Activated T-helper 17 cell treated with anti-CD3 and anti-CD28 coated beads, Interleukin-2, amount 50 U/mL, for 72 hours (primary cell): Measurements from ENCODE around the gene CCL2. TPM values are rescaled to one million over a fixed set of nuclear protein-coding genes. Genes with fewer than 3 reads are reported as not detected.
"Not testable (repeated sequence)": the region's sequence is repeated elsewhere in the genome, so short reads cannot be mapped to it uniquely, and the experiment has no call there.

Experiments
- ATAC-seq: fragments of 150-1000 bp; cut with Tn5 transposase; replicated peaks from 2 replicates; pipeline ENCODE4 v1.10.0; 2021; ENCODE audit warnings: mild to moderate bottlenecking, moderate library complexity
- H3K27ac Mint-ChIP-seq: one replicate; pipeline ENCODE4 v1.8.0; 2022; ENCODE audit warnings: mixed read lengths
- H3K27me3 Mint-ChIP-seq: one replicate; pipeline ENCODE4 v1.8.0; 2022; ENCODE audit warnings: mixed read lengths
- H3K36me3 Mint-ChIP-seq: one replicate; pipeline ENCODE4 v1.8.0; 2022; ENCODE audit warnings: low read depth, mild to moderate bottlenecking, mixed read lengths
- H3K4me1 Mint-ChIP-seq: one replicate; pipeline ENCODE4 v1.8.0; 2022; ENCODE audit warnings: mixed read lengths
- H3K4me3 Mint-ChIP-seq: one replicate; pipeline ENCODE4 v1.8.0; 2022; ENCODE audit warnings: mild to moderate bottlenecking, mixed read lengths
- H3K9me3 Mint-ChIP-seq: one replicate; pipeline ENCODE4 v1.8.0; 2022; ENCODE audit warnings: mixed read lengths
- total RNA-seq, 2 donors: library from RNA; stranded (reverse); gene quantifications; one replicate each; pipeline ENCODE4 v1.2.3, GENCODE V29; 2022

CCL2 gene
- total RNA-seq = not detected

GRCh38 chr17:34254651-34255380 is at the start of gene CCL2:
TSS of gene CCL2 (plus strand) at chr17:34255285. CDS start at chr17:34255350, 65 bp downstream.
- H3K27me3 Mint-ChIP-seq = peaks cover 56% of the 10 kb centered on the region

GRCh38 chr17:34205401-34205800 is 49.7 kb upstream of the CCL2 start:
- H3K4me3 Mint-ChIP-seq = no peak overlapping the region
- H3K27ac Mint-ChIP-seq = no peak overlapping the region
- peaks cover 12% of the 10 kb centered on the region for H3K4me1 Mint-ChIP-seq
- H3K9me3 Mint-ChIP-seq = no peaks in the 10 kb centered on the region
- no peak for ATAC-seq
- peaks cover 31% of the 10 kb centered on the region for H3K27me3 Mint-ChIP-seq
- H3K36me3 Mint-ChIP-seq = no peaks in the 10 kb centered on the region

More at GRCh38 chr17:34254651-34255380, at the start of gene CCL2:
- H3K4me3 Mint-ChIP-seq = no peak within 1 kb of the TSS
- no peak within 1 kb of the TSS for H3K27ac Mint-ChIP-seq
- no peaks in the 10 kb centered on the region for H3K9me3 Mint-ChIP-seq
- peaks cover 4% of the 10 kb centered on the region for H3K4me1 Mint-ChIP-seq
- no peaks in the 10 kb centered on the region for H3K36me3 Mint-ChIP-seq
- ATAC-seq = no peak

- Mint-ChIP-seq H3K36me3 (no peaks in the 10 kb centered on the region), H3K4me3 (no peak overlapping the region), H3K27me3 (peaks cover 31% of the 10 kb centered on the region), H3K27ac (no peak overlapping the region), H3K4me1 (peaks cover 5% of the 10 kb centered on the region), H3K9me3 (no peaks in the 10 kb centered on the region)
- no peak for ATAC-seq
These were observed 48.5 kb upstream of the CCL2 start for GRCh38 chr17:34206569-34206968.

GRCh38 chr17:34207572-34207971 is 47.5 kb upstream of the CCL2 start:
- no peak overlapping the region for H3K4me3 Mint-ChIP-seq
- H3K36me3 Mint-ChIP-seq = no peaks in the 10 kb centered on the region

GRCh38 chr17:34218748-34219147 is 36.3 kb upstream of the CCL2 start:
- Mint-ChIP-seq H3K4me1 (no peaks in the 10 kb centered on the region), H3K4me3 (no peak overlapping the region), H3K27ac (no peak overlapping the region), H3K27me3 (peaks cover 61% of the 10 kb centered on the region), H3K36me3 (no peaks in the 10 kb centered on the region), H3K9me3 (peaks cover 5% of the 10 kb centered on the region)
- ATAC-seq = no peak

More at GRCh38 chr17:34207572-34207971, 47.5 kb upstream of the CCL2 start:
- no peak overlapping the region for H3K27ac Mint-ChIP-seq
- H3K9me3 Mint-ChIP-seq = no peaks in the 10 kb centered on the region
- no peaks in the 10 kb centered on the region for H3K4me1 Mint-ChIP-seq
- peak; percentile 24 for ATAC-seq
- peaks cover 35% of the 10 kb centered on the region for H3K27me3 Mint-ChIP-seq

GRCh38 chr17:34219405-34219804 is 35.7 kb upstream of the CCL2 start:
- Mint-ChIP-seq H3K4me1 (no peaks in the 10 kb centered on the region), H3K27me3 (peaks cover 54% of the 10 kb centered on the region), H3K9me3 (peaks cover 2% of the 10 kb centered on the region), H3K4me3 (no peak overlapping the region), H3K36me3 (no peaks in the 10 kb centered on the region), H3K27ac (no peak overlapping the region)
- no peak for ATAC-seq

GRCh38 chr17:34220045-34220751 is 34.9 kb upstream of the CCL2 start:
- H3K4me1 Mint-ChIP-seq = no peaks in the 10 kb centered on the region
- no peaks in the 10 kb centered on the region for H3K9me3 Mint-ChIP-seq
- no peak overlapping the region for H3K27ac Mint-ChIP-seq
- no peaks in the 10 kb centered on the region for H3K36me3 Mint-ChIP-seq
- no peak overlapping the region for H3K4me3 Mint-ChIP-seq
- no peak for ATAC-seq
- peaks cover 53% of the 10 kb centered on the region for H3K27me3 Mint-ChIP-seq

GRCh38 chr17:34220752-34221395 is 34.2 kb upstream of the CCL2 start:
- Mint-ChIP-seq H3K27ac (no peak overlapping the region), H3K4me3 (no peak overlapping the region), H3K27me3 (peaks cover 53% of the 10 kb centered on the region), H3K9me3 (no peaks in the 10 kb centered on the region), H3K36me3 (no peaks in the 10 kb centered on the region), H3K4me1 (no peaks in the 10 kb centered on the region)
- ATAC-seq = no peak

- no peak for ATAC-seq
- H3K27me3 Mint-ChIP-seq = peaks cover 52% of the 10 kb centered on the region
These were observed 33.7 kb upstream of the CCL2 start for GRCh38 chr17:34221411-34221810.

GRCh38 chr17:34222722-34223497 is 32.2 kb upstream of the CCL2 start:
- H3K27me3 Mint-ChIP-seq = peaks cover 54% of the 10 kb centered on the region
- H3K4me3 Mint-ChIP-seq = no peak overlapping the region
- no peaks in the 10 kb centered on the region for H3K36me3 Mint-ChIP-seq

More at GRCh38 chr17:34221411-34221810, 33.7 kb upstream of the CCL2 start:
- Mint-ChIP-seq H3K27ac (no peak overlapping the region), H3K9me3 (no peaks in the 10 kb centered on the region), H3K4me1 (no peaks in the 10 kb centered on the region), H3K36me3 (no peaks in the 10 kb centered on the region), H3K4me3 (no peak overlapping the region)

GRCh38 chr17:34225046-34225445 is 30.0 kb upstream of the CCL2 start:
- Mint-ChIP-seq H3K27ac (no peak overlapping the region), H3K4me1 (no peaks in the 10 kb centered on the region), H3K4me3 (no peak overlapping the region), H3K27me3 (peaks cover 49% of the 10 kb centered on the region), H3K9me3 (no peaks in the 10 kb centered on the region), H3K36me3 (no peaks in the 10 kb centered on the region)
- ATAC-seq = no peak

More at GRCh38 chr17:34222722-34223497, 32.2 kb upstream of the CCL2 start:
- no peak overlapping the region for H3K27ac Mint-ChIP-seq
- ATAC-seq = no peak
- H3K9me3 Mint-ChIP-seq = no peaks in the 10 kb centered on the region
- H3K4me1 Mint-ChIP-seq = no peaks in the 10 kb centered on the region

- no peaks in the 10 kb centered on the region for H3K9me3 Mint-ChIP-seq
- H3K4me1 Mint-ChIP-seq = no peaks in the 10 kb centered on the region
- H3K36me3 Mint-ChIP-seq = no peaks in the 10 kb centered on the region
- ATAC-seq = no peak
- H3K4me3 Mint-ChIP-seq = no peak overlapping the region
- H3K27me3 Mint-ChIP-seq = peaks cover 51% of the 10 kb centered on the region
- no peak overlapping the region for H3K27ac Mint-ChIP-seq
These were observed 28.9 kb upstream of the CCL2 start for GRCh38 chr17:34226011-34226743.

GRCh38 chr17:34226744-34227034 is 28.4 kb upstream of the CCL2 start:
- ATAC-seq = no peak
- Mint-ChIP-seq H3K27ac (no peak overlapping the region), H3K9me3 (no peaks in the 10 kb centered on the region), H3K4me3 (no peak overlapping the region), H3K36me3 (no peaks in the 10 kb centered on the region), H3K27me3 (peaks cover 50% of the 10 kb centered on the region), H3K4me1 (no peaks in the 10 kb centered on the region)

GRCh38 chr17:34227293-34227692 is 27.8 kb upstream of the CCL2 start:
- H3K4me1 Mint-ChIP-seq, H3K27ac Mint-ChIP-seq, ATAC-seq, H3K9me3 Mint-ChIP-seq, H3K36me3 Mint-ChIP-seq, H3K4me3 Mint-ChIP-seq: not testable (repeated sequence)
- H3K27me3 Mint-ChIP-seq = peaks cover 44% of the 10 kb centered on the region
